ENCODE data around the gene SURF2. TPM values are rescaled to one million over a fixed set of nuclear protein-coding genes. Genes with fewer than 3 reads are reported as not detected.

The SURF2 gene
- total and polyA plus RNA-seq, 2 experiments from 2014 or later: 6.3 to 23.4 TPM

DNA sequence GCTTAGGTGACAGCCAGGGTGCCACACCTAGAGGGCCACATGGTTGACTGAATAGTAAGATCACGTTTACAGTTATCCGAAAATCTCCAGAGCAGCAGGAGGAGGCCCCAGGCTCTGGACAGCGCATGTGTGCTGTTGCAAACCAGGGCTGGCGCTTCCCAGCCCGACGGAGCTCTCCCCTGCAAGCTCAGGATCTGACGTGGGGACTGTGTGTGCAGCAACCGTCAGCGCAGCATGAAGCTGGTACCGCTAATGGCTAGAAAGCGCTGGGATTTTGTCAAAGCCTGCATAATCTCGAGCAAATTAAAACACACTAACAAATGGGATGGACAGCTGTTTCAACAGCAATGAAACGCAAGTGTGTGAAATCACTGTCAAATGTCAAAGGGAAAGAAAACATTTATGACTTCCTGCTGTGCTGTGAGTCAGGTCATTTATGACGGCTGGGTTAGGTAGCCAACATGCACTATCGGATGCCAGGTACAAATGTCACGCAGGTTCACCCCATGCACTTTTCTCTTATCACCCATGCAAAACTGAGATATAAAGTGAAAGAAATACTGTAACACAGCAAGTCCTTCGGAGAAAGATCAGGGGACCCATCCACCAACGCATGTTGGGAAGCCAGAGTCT lies 12.0 kb downstream of the SURF2 start:
- 54% methylated on average over 18 of the region's 18 CpGs for WGBS, 2 experiments (ENCODE audit: low coverage in 1 of 2, low lambda C conversion rate in 2 of 2, missing lambda C conversion rate in 2 of 2)
- Histone ChIP-seq H3K27me3 (replicated peaks; ENCODE audit: insufficient read depth) (no peaks in the 10 kb centered on the region), H3K9me2 (ENCODE audit: insufficient read depth) (no peaks in the 10 kb centered on the region), H4K20me1 (ENCODE audit: insufficient read depth) (peaks cover 72% of the 10 kb centered on the region), H3K9me3 (ENCODE audit: low read depth) (no peaks in the 10 kb centered on the region), H3K4me3 (no peak overlapping the region), H3F3A (ENCODE audit: insufficient read depth) (peaks cover 32% of the 10 kb centered on the region), H3K9ac (peak overlapping the region; percentile 28; the same call in 1 of the 2 replicates), H3K79me2 (ENCODE audit: insufficient read depth) (peaks cover 100% of the 10 kb centered on the region), H3K36me3 (ENCODE audit: low read depth) (peaks cover 44% of the 10 kb centered on the region), H2AFZ (no peak overlapping the region), H3K4me1 (ENCODE audit: insufficient read depth) (peaks cover 47% of the 10 kb centered on the region), H3K27ac (peak overlapping the region; percentile 0; the same call in 1 of the 2 replicates), H3K4me2 (ENCODE audit: unreplicated experiment) (no peak overlapping the region)
- DNase-seq: peak; percentile 40
- in situ Hi-C loops (cut with MboI): no loop called here
- TF ChIP-seq EZH2phosphoT487 (IDR thresholded peaks at IDR 0.05; ENCODE audit: insufficient read depth, low read depth) (no peak), EZH2 (IDR thresholded peaks at IDR 0.05; ENCODE audit: insufficient read depth, poor library complexity, severe bottlenecking) (no peak)

DNA sequence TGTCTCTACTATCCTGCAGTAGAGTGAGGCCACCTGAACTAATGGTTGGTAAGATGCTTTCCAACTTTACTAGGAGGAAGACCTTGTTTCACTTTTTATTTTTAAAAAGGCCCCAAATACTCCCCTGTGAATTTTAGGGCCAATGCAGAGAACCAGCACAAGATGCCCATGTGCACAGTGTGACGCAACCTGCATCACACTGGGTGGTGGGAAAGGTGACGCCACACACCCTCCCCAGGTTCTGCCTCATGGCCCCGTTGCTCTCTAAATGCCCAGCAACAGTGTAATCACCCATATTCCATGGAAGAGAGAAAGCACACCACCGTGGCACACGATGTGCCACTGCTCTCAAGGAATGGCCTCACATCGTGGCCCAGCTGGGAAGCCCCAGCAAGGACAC lies 13.1 kb downstream of the SURF2 start:
- H4K20me1 ChIP-seq (ENCODE audit: insufficient read depth): peaks cover 72% of the 10 kb centered on the region
- H3K36me3 ChIP-seq (ENCODE audit: low read depth): peaks cover 33% of the 10 kb centered on the region
- H3K4me1 ChIP-seq (ENCODE audit: insufficient read depth): peaks cover 56% of the 10 kb centered on the region
- in situ Hi-C loops (cut with MboI): no loop called here
- peak overlapping the region; percentile 0; the same call in 1 of the 2 replicates for H3K27ac ChIP-seq
- no peak overlapping the region for H2AFZ ChIP-seq
- peak overlapping the region; percentile 28 for H3K9ac ChIP-seq
- no peaks in the 10 kb centered on the region for H3K27me3 ChIP-seq (replicated peaks; ENCODE audit: insufficient read depth)
- H3K9me2 ChIP-seq (ENCODE audit: insufficient read depth): no peaks in the 10 kb centered on the region
- peaks cover 100% of the 10 kb centered on the region for H3K79me2 ChIP-seq (ENCODE audit: insufficient read depth)
- H3K4me3 ChIP-seq: no peak overlapping the region
- WGBS, 2 experiments (ENCODE audit: low coverage in 1 of 2, low lambda C conversion rate in 2 of 2, missing lambda C conversion rate in 2 of 2): 69 to 71% methylated on average over 6 of the region's 6 CpGs
- TF ChIP-seq EZH2 (IDR thresholded peaks at IDR 0.05; ENCODE audit: insufficient read depth, poor library complexity, severe bottlenecking) (no peak), EZH2phosphoT487 (IDR thresholded peaks at IDR 0.05; ENCODE audit: insufficient read depth, low read depth) (no peak)
- no peaks in the 10 kb centered on the region for H3K9me3 ChIP-seq (ENCODE audit: low read depth)
- H3F3A ChIP-seq (ENCODE audit: insufficient read depth): peaks cover 36% of the 10 kb centered on the region
- DNase-seq: no peak
- H3K4me2 ChIP-seq (ENCODE audit: unreplicated experiment): no peak overlapping the region

DNA sequence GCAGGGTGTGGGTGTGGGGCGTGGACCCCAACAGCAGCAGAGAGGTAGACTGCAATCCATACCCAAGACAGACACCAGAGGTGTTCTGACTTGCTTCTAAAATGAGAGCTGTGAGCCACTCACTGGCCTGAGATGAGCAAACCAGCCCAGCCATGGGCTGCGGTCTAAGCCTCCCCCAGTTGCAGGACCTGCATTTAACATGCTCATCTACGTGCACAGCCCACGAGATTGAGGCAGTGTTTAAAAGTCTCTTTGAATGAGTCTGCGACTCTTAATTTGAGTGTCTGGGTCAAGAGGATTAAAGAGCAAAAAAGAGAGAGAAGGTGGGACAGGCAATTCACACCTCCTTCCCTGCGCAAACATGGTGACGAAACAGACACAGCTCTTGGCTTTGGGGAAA lies 13.6 kb downstream of the SURF2 start:
- in situ Hi-C loops (cut with MboI): no loop called here

DNA sequence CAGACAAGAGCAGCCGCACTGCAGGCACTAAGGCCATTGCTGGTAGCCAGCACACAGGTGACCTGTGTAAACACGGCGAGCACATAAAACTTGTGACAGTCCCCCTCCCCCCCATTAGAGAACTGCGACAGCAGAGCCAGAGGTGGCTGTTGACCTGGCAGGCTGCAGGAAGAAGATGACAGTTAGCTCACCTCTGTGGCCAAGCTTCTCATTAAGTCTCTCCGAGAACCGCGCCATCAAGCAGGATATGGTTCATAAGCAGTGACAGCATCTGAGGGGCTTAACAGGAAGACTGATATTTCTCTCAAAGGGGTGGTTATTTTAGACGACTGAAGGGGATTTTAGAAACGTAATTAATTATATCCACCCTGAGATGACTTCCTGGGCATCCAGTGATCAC lies 14.3 kb downstream of the SURF2 start:
- Histone ChIP-seq H3K4me3 (no peak overlapping the region), H3K27ac (no peak overlapping the region), H4K20me1 (ENCODE audit: insufficient read depth) (peaks cover 70% of the 10 kb centered on the region), H2AFZ (no peak overlapping the region), H3K27me3 (replicated peaks; ENCODE audit: insufficient read depth) (no peaks in the 10 kb centered on the region), H3K4me2 (ENCODE audit: unreplicated experiment) (no peak overlapping the region), H3F3A (ENCODE audit: insufficient read depth) (peaks cover 40% of the 10 kb centered on the region), H3K9me2 (ENCODE audit: insufficient read depth) (no peaks in the 10 kb centered on the region), H3K79me2 (ENCODE audit: insufficient read depth) (peaks cover 100% of the 10 kb centered on the region), H3K9ac (no peak overlapping the region), H3K4me1 (ENCODE audit: insufficient read depth) (peaks cover 56% of the 10 kb centered on the region), H3K9me3 (ENCODE audit: low read depth) (no peaks in the 10 kb centered on the region), H3K36me3 (ENCODE audit: low read depth) (peaks cover 28% of the 10 kb centered on the region)
- TF ChIP-seq EZH2phosphoT487 (IDR thresholded peaks at IDR 0.05; ENCODE audit: insufficient read depth, low read depth) (no peak), EZH2 (IDR thresholded peaks at IDR 0.05; ENCODE audit: insufficient read depth, poor library complexity, severe bottlenecking) (no peak)
- 64% methylated on average over 9 of the region's 9 CpGs for WGBS, 2 experiments (ENCODE audit: low coverage in 1 of 2, low lambda C conversion rate in 2 of 2, missing lambda C conversion rate in 2 of 2)
- in situ Hi-C loops (cut with MboI): no loop called here
- no peak for DNase-seq

More for the DNA sequence above, 13.6 kb downstream of the SURF2 start:
- no peak overlapping the region for H3K9ac ChIP-seq
- H2AFZ ChIP-seq: no peak overlapping the region
- peaks cover 56% of the 10 kb centered on the region for H3K4me1 ChIP-seq (ENCODE audit: insufficient read depth)
- peaks cover 33% of the 10 kb centered on the region for H3K36me3 ChIP-seq (ENCODE audit: low read depth)
- H3K27ac ChIP-seq: peak overlapping the region; percentile 0; the same call in 1 of the 2 replicates
- H4K20me1 ChIP-seq (ENCODE audit: insufficient read depth): peaks cover 72% of the 10 kb centered on the region
- no peak for DNase-seq
- H3F3A ChIP-seq (ENCODE audit: insufficient read depth): peaks cover 42% of the 10 kb centered on the region
- no peaks in the 10 kb centered on the region for H3K27me3 ChIP-seq (replicated peaks; ENCODE audit: insufficient read depth)
- 81 to 85% methylated on average over 7 of the region's 7 CpGs for WGBS, 2 experiments (ENCODE audit: low coverage in 1 of 2, low lambda C conversion rate in 2 of 2, missing lambda C conversion rate in 2 of 2)
- no peaks in the 10 kb centered on the region for H3K9me2 ChIP-seq (ENCODE audit: insufficient read depth)
- H3K4me2 ChIP-seq (ENCODE audit: unreplicated experiment): no peak overlapping the region
- no peak for TF ChIP-seq EZH2 (IDR thresholded peaks at IDR 0.05; ENCODE audit: insufficient read depth, poor library complexity, severe bottlenecking)
- TF ChIP-seq EZH2phosphoT487 (IDR thresholded peaks at IDR 0.05; ENCODE audit: insufficient read depth, low read depth): no peak
- no peaks in the 10 kb centered on the region for H3K9me3 ChIP-seq (ENCODE audit: low read depth)
- no peak overlapping the region for H3K4me3 ChIP-seq
- H3K79me2 ChIP-seq (ENCODE audit: insufficient read depth): peaks cover 100% of the 10 kb centered on the region

Data from GM23248 (cell line).